ENCODE results near the gene PUS10. TPM values are rescaled to one million over a fixed set of nuclear protein-coding genes. Genes with fewer than 3 reads are reported as not detected.
"Not testable (repeated sequence)": the region's sequence is repeated elsewhere in the genome, so short reads cannot be mapped to it uniquely, and the experiment has no call there.

Gene PUS10
- total RNA-seq, 1 donor from 2014 or later: 8.5 TPM

DNA sequence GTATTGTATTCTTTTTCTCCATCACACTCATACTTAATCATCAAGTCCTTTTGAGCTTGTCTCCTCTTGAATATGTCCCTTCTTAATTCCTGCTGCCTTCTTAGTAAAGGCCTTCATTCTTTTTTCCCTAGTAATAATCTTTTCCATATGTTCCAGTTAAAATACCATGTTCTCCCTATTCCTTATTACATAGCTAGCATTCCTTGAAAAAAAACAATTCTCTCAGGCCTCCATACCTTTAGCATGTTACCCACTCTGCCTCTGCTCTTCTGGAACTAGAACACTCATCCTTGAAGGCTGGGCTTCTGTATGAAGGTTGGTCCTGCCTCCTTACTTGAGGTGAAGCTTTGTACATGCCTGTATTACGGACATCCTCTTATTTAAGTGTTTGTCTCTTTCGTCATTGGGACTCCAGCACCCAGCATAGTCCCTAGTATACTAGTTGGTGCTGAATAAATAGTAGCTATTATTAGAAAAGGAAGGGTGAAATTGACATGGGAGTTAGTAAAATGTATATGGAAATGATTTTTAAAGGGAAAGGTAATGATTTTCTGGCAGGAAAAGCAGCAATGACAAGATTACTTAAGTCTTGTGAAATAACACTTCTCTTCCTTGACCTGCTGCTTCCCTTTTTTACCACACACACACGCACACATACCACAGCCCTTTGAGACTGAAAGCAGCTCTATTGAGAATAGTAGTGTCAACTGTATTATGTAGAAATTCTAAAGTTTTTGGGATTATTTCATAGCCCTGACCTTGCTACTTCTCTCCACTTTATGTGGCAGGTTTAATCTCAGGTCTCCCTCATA is 91.1 kb downstream of the PUS10 start:
- Histone ChIP-seq H3K4me3 (no peak overlapping the region), H3K9me3 (no peaks in the 10 kb centered on the region), H3K27me3 (ENCODE audit: low read depth) (no peaks in the 10 kb centered on the region), H3K4me1 (peaks cover 15% of the 10 kb centered on the region), H3K36me3 (peaks cover 45% of the 10 kb centered on the region), H3K27ac (no peak overlapping the region)
- ATAC-seq (peak; percentile 92), DNase-seq (no peak)
- TF ChIP-seq, protein P1, sequence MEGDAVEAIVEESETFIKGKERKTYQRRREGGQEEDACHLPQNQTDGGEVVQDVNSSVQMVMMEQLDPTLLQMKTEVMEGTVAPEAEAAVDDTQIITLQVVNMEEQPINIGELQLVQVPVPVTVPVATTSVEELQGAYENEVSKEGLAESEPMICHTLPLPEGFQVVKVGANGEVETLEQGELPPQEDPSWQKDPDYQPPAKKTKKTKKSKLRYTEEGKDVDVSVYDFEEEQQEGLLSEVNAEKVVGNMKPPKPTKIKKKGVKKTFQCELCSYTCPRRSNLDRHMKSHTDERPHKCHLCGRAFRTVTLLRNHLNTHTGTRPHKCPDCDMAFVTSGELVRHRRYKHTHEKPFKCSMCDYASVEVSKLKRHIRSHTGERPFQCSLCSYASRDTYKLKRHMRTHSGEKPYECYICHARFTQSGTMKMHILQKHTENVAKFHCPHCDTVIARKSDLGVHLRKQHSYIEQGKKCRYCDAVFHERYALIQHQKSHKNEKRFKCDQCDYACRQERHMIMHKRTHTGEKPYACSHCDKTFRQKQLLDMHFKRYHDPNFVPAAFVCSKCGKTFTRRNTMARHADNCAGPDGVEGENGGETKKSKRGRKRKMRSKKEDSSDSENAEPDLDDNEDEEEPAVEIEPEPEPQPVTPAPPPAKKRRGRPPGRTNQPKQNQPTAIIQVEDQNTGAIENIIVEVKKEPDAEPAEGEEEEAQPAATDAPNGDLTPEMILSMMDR (IDR thresholded peaks at IDR 0.05): no peak
- intact Hi-C loops (cut with DNase I): no loop called here

DNA sequence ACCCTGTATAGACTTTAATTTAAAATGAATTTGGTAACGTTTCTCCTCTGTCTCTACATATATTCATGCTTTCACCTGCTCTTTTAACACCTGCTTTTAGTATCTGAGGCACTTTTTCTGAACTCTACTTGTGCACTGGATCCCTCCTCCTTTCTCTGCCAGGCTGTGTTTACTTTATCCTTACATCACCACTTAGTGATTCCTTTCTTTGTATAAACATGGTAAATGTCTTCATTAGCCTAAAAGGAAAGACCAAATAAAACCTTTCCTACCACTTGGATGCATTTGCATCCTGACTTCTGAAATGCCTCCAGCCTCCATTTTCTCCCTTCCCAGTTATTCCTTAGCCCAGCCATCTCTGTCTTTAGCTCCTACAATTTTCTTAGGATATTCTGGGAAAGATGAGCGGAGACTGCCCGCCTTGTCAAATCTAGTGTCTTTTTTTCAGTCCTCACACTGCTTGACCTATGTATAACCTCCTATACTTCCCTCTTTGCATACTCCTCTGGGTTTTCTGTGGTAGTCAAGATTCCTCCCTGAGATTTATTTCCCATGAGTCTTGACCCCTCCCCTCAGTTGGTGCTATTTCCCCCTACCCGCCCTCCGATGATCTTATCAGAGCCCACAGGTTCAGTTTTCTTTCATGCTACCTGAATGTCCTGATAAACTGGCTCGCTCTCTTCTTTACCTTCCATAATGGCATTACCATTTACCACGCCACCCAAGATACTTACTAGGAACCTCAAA is 91.9 kb downstream of the PUS10 start:
- no peak for DNase-seq
- TF ChIP-seq, protein P1 (IDR thresholded peaks at IDR 0.05): no peak
- Histone ChIP-seq H3K9me3 (no peaks in the 10 kb centered on the region), H3K27ac (no peak overlapping the region), H3K36me3 (peaks cover 48% of the 10 kb centered on the region), H3K27me3 (ENCODE audit: low read depth) (no peaks in the 10 kb centered on the region), H3K4me3 (no peak overlapping the region), H3K4me1 (peaks cover 15% of the 10 kb centered on the region)
- intact Hi-C loops (cut with DNase I): no loop called here
- peak; percentile 66 to 68 for ATAC-seq

DNA sequence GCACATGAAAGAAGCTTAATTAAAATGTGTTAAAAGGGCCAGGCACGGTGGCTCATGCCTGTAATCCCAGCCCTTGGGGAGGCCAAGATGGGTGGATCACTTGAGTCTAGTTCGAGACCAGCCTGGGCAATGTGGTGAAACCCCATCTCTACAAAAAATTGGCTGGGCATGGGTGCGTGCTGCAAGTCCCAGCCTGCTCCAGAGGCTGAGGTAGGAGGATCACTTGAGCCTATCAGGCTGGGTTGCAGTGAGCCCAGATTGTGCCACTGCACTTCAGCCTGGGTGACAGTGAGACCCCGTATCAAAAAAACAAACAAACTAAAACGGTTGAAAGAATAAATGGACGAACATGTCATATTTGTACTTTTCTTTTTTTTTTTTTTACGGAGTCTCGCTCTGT is 110.7 kb downstream of the PUS10 start:
- no peak for ATAC-seq
- no peak for DNase-seq
- H3K4me1 ChIP-seq: no peaks in the 10 kb centered on the region
- TF ChIP-seq, protein P1 (IDR thresholded peaks at IDR 0.05): no peak
- intact Hi-C loops (cut with DNase I): no loop called here
- H3K27ac ChIP-seq: no peak overlapping the region
- no peaks in the 10 kb centered on the region for H3K9me3 ChIP-seq
- peaks cover 63% of the 10 kb centered on the region for H3K36me3 ChIP-seq
- H3K27me3 ChIP-seq (ENCODE audit: low read depth): no peaks in the 10 kb centered on the region
- H3K4me3 ChIP-seq: no peak overlapping the region

DNA sequence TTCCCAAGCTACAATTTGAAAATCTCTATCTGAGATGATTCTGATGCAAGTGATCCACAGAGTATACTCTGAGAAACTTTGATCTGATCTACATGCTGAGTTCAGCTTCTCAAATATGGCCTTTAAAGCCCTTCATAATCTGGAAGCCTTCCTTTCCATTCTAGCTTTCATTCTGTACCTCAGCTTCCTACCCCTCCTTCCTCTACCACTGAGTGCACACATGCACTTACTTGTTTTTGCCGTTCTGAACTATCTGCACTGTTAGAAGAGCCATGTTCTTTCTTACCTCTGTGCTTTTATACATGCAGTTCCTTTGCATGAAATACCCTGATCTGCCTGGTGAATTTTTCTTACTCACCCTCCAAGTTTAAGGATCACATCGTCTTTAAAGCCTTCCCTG is 111.7 kb downstream of the PUS10 start:
- Histone ChIP-seq H3K27me3 (ENCODE audit: low read depth) (no peaks in the 10 kb centered on the region), H3K4me3 (no peak overlapping the region), H3K36me3 (peaks cover 72% of the 10 kb centered on the region), H3K9me3 (no peaks in the 10 kb centered on the region), H3K4me1 (no peaks in the 10 kb centered on the region), H3K27ac (no peak overlapping the region)
- TF ChIP-seq, protein P1 (IDR thresholded peaks at IDR 0.05): no peak
- intact Hi-C loops (cut with DNase I): no loop called here
- DNase-seq (no peak), ATAC-seq (no peak)

DNA sequence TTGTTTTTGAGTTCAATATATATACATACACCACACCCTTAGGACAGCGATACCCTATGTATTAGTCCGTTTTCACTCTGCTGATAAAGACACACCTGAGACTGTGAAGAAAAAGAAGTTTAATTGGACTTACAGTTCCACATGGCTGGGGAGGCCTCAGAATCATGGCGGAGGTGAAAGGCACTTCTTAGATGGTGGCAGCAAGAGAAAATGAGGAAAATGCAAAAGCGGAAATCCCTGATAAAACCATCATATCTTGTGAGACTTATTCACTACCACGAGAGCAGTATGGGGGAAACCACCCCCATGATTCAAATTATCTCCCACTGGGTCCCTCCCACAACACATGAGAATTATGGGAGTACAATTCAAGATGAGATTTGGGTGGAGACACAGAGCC is 112.2 kb downstream of the PUS10 start:
- H3K27ac ChIP-seq; H3K4me1 ChIP-seq; ATAC-seq; intact Hi-C loops (cut with DNase I); H3K4me3 ChIP-seq; DNase-seq; H3K27me3 ChIP-seq (ENCODE audit: low read depth); H3K9me3 ChIP-seq: not testable (repeated sequence)
- H3K36me3 ChIP-seq: peaks cover 77% of the 10 kb centered on the region

DNA sequence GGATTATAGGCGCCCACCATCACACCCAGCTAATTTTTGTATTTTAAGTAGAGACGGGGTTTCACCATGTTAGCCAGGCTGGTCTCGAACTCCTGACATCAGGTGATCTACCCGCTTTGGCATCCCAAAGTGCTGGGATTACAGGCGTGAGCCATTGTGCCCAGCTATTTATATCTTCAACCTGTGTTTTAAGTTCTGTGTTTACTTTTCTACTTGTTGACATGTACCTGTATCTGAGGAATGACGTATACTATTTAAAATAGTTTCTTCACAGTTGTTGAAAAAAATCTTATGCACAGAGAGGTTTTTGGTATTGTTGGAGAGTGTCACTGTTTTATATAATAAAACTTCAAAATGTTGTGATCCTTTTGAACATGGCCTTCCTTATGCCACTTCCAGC is 116.8 kb downstream of the PUS10 start:
- H3K36me3 ChIP-seq: peaks cover 94% of the 10 kb centered on the region
- H3K4me3 ChIP-seq; H3K27me3 ChIP-seq (ENCODE audit: low read depth); H3K4me1 ChIP-seq; DNase-seq; H3K27ac ChIP-seq; H3K9me3 ChIP-seq; intact Hi-C loops (cut with DNase I): not testable (repeated sequence)
- ATAC-seq: peak; percentile 38 to 59

Measured in lower lobe of right lung (tissue), 2 donors.